NCI-H510A (cell line): Measurements from ENCODE around the gene FICD.

Experiments used
- DNase-seq: peaks from one replicate; lab custom pipeline; 2025; lab: John Stamatoyannopoulos, UW

The FICD gene

DNA sequence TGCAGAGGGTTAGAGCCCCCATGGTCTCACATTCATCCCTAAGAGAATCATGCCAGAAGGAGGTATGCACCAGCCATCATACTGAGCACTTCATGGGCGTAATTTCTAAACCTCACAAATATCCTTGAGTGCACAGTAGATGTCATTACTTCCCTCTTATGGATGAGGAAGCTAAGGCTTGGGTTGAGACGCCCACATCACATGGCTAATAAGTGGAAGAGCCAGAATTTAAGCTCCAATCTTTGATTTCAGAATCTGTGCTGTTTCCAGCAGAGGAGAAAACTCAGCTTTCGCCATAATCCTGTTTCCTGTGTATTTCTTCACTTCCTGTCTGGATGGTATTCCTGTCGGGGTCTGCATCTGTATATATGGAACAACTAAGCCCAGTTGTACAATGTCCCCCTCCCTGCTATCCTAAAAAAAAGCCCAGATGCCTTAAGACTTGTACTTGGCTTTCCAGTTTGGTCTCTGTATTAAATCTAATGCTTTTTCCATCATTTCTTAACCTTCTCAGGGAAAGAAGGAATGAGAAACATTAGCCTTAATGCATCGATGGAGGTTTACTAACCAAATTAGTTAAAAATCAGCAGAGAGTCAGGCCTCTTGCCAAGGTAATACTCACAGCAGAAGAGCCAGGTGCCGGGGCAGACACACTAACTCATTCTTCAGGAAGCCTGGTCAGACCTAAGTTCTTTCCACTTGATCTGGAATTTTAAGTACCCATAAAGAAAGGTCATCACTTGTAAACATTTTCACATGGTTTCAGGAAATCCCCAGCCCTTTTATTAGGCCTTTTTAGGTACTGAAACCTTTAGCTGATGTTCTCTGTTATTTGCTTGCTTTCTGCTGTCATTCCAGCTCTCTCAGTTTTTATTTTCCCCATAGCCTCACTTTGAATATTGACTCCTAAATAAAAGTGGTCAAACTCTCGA is 52.6 kb downstream of the FICD start:
- no peak for DNase-seq

DNA sequence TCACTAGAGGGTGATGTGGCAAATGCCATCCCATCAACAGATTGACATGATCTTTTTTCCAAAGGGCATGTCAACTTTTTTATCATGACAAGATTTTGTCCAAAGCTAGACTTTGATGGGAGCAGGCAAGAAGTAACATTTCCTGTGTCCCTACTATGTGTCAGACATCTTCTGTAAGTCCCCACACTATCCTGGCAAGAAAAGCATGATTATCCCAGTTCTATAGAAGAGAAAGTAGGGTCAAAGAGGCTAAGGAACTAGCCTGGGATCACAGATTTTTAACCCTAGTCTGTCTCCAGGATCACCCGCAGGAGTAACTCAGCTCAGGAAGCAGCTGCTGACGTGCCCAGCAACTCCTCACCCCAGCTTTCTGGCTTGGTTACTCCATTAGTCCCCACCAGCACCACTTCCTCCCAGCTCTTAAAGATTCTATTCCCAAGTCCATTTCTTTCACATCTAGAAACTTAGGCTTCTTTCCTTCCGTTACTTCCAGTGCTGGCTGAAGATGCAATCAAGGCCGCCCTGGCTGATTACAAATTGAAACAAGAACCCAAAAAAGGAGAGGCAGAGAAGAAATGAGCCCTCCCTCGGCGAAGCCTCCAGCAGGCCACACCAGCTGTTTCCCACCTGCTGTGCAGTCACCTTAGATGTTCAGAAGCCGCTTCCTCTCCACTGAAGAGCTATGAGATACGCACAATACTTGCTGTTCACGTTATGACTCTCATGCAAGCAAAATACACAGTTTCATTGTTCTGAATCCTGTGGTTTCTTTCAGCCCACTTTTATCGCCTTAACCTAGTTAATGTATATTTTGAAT is 53.5 kb downstream of the FICD start:
- peak; percentile 58 for DNase-seq
